ENCODE data around the gene SDF2L1.
A peak's percentile ranks its signal among the peaks of the same experiment; 100 is the strongest.

The SDF2L1 gene

DNA sequence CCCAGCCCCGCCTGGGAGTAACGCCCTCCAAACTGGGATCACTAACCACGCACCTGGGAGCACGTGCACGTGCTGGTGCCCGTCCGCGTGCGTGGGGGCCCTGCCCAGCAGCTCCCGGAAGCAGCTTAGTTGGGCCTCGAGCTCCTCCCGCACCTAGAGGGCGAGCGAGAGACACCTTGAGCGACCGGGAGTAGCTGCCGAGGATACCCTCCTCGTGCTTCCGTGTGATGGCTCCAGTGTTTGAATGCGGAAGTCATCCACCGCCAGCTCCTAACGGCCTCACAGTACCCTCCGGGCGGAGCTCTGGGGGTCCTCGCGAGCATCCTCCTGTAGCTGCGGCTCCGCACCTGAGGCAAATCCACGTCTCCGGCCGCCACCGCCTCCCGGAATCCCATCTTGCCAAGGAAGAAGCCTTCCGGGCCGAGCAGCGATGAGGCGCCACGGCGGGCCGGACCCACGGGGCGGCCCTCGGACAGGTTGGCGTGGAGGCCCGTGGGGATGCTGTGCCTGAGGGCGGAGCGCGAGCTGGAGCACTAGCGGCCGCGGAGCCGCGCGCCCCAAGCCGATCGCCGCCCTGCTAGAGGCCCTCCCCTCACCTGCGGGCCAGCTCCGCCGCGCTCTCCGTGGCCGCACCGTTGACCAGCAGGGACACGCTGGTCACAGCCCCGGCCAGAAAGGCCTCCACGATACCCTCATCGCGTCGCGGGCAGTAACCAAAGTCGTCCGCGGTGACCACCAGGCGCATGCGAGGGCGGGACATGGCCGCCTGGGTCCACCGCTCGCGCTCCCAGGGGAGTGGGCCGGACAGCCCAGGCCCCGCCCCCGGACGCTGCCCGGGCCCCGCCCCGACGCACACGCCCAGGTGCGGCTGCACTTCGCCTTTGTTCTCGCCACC, 12.6 kb upstream of the SDF2L1 start, which contains the start of gene YDJC:
YDJC (minus strand) TSS at position 768 of the 895 bp plus-strand sequence; CDS start at position 760, 8 bp downstream.
- no peak within 1 kb of the TSS for H3K27ac Mint-ChIP-seq
- H3K27me3 Mint-ChIP-seq (ENCODE audit: low read depth, poor library complexity) = no peaks in the 10 kb centered on the region
- peak within 1 kb of the TSS; percentile 85 for H3K4me3 Mint-ChIP-seq
- TF ChIP-seq, protein P1, sequence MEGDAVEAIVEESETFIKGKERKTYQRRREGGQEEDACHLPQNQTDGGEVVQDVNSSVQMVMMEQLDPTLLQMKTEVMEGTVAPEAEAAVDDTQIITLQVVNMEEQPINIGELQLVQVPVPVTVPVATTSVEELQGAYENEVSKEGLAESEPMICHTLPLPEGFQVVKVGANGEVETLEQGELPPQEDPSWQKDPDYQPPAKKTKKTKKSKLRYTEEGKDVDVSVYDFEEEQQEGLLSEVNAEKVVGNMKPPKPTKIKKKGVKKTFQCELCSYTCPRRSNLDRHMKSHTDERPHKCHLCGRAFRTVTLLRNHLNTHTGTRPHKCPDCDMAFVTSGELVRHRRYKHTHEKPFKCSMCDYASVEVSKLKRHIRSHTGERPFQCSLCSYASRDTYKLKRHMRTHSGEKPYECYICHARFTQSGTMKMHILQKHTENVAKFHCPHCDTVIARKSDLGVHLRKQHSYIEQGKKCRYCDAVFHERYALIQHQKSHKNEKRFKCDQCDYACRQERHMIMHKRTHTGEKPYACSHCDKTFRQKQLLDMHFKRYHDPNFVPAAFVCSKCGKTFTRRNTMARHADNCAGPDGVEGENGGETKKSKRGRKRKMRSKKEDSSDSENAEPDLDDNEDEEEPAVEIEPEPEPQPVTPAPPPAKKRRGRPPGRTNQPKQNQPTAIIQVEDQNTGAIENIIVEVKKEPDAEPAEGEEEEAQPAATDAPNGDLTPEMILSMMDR (IDR thresholded peaks at IDR 0.05) = peak; percentile 32
- peak; percentile 97 for DNase-seq
- peaks cover 9% of the 10 kb centered on the region for H3K36me3 Mint-ChIP-seq (ENCODE audit: low read depth)
- peaks cover 23% of the 10 kb centered on the region for H3K4me1 Mint-ChIP-seq
- no peaks in the 10 kb centered on the region for H3K9me3 Mint-ChIP-seq

DNA sequence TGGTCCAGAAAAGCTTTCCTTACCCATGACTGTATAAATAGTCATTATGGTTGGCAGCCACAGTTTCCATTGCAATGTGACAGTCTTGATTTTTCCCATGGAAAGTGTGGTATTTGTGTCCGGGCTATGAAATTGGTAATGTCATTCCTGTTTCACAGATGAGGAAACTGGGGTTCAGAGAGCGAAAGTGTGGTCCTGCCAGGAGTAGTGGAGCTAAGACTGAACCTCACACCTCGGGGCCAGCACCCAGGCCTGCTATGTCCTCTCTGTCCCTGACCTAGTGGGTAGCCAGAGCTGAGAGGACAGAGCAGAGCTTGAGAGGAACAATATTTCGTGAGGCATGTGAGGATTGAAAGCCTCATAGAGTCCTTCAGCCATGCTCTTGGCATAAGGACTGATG, 11.1 kb upstream of the SDF2L1 start:
- Mint-ChIP-seq H3K9me3 (no peaks in the 10 kb centered on the region), H3K4me1 (peaks cover 16% of the 10 kb centered on the region), H3K36me3 (ENCODE audit: low read depth) (peaks cover 9% of the 10 kb centered on the region), H3K27me3 (ENCODE audit: low read depth, poor library complexity) (no peaks in the 10 kb centered on the region), H3K27ac (no peak overlapping the region), H3K4me3 (peak overlapping the region; percentile 58)
- TF ChIP-seq, protein P1 (IDR thresholded peaks at IDR 0.05) = no peak
- no peak for DNase-seq

DNA sequence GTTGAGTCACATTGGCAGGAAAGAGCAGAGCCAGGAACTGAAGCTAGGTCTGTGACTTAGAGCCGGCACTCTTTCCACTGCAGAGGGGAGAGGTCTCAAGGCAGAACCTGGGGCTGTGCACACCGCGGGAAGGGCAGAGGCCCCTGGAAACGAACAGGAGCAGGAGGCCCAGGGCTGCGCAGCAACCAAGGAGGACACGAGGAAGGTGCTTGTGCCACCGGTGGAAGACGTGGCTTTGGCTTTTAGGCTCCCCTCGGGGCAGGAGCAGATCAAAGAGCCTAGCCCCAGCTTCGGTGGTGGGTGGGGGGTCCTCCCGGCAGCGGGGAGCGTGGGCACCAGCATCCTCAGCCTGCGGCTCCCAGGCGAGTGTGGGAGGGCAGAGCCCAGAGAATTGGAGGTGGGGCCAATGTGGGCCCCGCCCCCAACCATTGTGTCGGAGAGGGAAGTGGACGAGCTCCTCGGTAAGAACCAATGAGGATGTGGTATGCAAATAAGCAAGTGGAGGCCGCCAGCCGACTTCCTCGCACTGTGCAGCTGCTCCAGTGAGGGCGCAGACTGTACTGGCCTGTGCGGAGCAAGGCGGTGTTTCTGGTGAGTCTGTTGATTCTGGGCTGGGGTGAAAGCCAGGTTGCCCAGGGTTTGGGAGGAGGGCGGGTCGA, 9.7 kb upstream of the SDF2L1 start, which contains the start of gene CCDC116:
CCDC116 (plus strand) TSS at position 524 of the 659 bp plus-strand sequence. CDS start 422 bp downstream, outside the sequence.
- Mint-ChIP-seq H3K27me3 (ENCODE audit: low read depth, poor library complexity) (peaks cover 3% of the 10 kb centered on the region), H3K9me3 (no peaks in the 10 kb centered on the region), H3K27ac (no peak within 1 kb of the TSS), H3K36me3 (ENCODE audit: low read depth) (peaks cover 9% of the 10 kb centered on the region), H3K4me3 (no peak within 1 kb of the TSS), H3K4me1 (peaks cover 9% of the 10 kb centered on the region)
- TF ChIP-seq, protein P1 (IDR thresholded peaks at IDR 0.05) = no peak
- peak; percentile 54 for DNase-seq

DNA sequence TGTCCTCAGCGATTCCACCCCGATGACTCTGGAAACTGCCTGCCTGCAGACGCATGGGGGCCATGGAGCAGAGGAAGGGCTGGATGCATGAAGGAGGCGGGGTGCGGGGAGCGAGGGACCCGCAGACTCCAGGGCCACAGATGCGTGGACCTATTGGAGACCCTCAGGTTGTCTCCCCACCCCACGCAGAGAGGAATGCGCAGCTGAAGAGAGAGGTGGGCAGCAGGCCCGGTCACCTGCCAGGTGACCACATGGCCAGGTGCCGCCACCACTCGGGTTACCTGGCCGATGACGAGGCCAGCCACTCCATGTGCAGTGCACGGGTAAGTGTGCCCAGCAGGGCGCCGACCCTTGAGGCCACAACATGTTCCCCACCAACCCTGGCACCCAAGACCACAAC, 9.2 kb upstream of the SDF2L1 start:
- H3K27me3 Mint-ChIP-seq (ENCODE audit: low read depth, poor library complexity) = peaks cover 3% of the 10 kb centered on the region
- no peak overlapping the region for H3K27ac Mint-ChIP-seq
- peaks cover 5% of the 10 kb centered on the region for H3K36me3 Mint-ChIP-seq (ENCODE audit: low read depth)
- peaks cover 6% of the 10 kb centered on the region for H3K4me1 Mint-ChIP-seq
- TF ChIP-seq, protein P1 (IDR thresholded peaks at IDR 0.05) = no peak
- no peak for DNase-seq
- H3K9me3 Mint-ChIP-seq = no peaks in the 10 kb centered on the region
- no peak overlapping the region for H3K4me3 Mint-ChIP-seq

DNA sequence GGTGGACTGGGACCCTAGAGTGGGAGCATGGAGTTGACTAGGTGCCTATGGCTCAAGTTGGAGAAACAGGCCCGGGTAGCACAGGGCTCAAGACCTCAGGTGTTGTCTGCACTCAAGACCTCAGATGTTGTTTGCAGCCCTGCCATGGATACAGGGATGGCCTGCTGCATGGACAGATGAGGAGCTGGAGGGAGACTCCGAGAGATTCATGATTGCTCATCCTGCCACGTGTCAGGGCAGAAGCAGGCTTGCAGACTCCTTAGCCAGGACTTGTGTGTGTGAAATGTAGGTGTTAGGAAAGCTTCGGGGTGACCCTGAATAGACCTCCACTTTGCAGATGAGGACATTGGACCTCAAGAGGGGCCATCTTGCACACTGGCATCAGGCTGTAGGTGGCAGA, 8.6 kb upstream of the SDF2L1 start:
- Mint-ChIP-seq H3K4me3 (no peak overlapping the region), H3K9me3 (no peaks in the 10 kb centered on the region), H3K27ac (no peak overlapping the region), H3K4me1 (peaks cover under 1% of the 10 kb centered on the region), H3K36me3 (ENCODE audit: low read depth) (no peaks in the 10 kb centered on the region), H3K27me3 (ENCODE audit: low read depth, poor library complexity) (peaks cover 5% of the 10 kb centered on the region)
- no peak for DNase-seq
- TF ChIP-seq, protein P1 (IDR thresholded peaks at IDR 0.05) = no peak
